ENCODE data around the gene GOLT1B.

DNA sequence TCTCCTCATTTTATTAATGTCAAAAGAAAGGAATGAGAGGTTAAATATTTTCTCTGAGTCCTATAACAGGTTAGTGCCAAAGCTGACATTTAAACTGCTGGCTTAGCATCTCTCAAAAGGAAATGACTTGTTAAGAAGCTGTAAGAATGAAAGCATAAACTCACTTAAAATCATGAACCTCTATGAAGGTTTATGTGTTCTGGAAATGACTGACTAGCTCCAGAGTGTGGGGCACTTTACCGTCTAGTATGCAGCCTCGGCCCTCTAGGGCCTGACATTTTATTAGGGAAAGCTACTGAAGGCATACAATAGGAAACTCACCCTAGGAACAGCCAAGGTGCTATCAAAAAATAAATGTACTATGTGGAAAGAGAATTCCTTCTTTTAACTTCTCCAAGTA, 59.6 kb downstream of the GOLT1B start:
- TF ChIP-seq CTCF (IDR thresholded peaks at IDR 0.05; ENCODE audit: low read length) = no peak
- no peak for TF ChIP-seq EZH2phosphoT487 (IDR thresholded peaks at IDR 0.05; ENCODE audit: low read length)

All from MM.1S (cell line).